Measurements from ENCODE around the gene TNFSF9.

DNA sequence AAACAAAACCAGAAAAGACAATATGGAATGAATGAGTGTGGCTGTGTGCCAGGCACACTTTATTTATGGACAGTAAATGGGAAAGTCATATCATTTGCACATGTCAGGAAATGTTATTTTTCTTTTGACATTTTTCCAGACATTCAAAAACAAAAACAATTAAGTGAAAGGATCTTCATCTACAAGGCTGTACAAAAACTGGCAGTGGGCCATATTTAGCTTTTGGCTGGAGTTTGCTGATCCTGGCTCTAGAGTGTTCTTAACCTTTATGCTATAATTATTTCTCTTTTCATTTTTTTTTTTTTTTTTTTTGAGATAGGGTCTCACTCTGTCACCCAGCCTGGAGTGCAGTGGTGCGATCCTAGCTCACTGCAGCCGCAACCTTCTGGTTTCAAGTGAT, 6.5 kb upstream of the TNFSF9 start:
- TF ChIP-seq, protein P1, sequence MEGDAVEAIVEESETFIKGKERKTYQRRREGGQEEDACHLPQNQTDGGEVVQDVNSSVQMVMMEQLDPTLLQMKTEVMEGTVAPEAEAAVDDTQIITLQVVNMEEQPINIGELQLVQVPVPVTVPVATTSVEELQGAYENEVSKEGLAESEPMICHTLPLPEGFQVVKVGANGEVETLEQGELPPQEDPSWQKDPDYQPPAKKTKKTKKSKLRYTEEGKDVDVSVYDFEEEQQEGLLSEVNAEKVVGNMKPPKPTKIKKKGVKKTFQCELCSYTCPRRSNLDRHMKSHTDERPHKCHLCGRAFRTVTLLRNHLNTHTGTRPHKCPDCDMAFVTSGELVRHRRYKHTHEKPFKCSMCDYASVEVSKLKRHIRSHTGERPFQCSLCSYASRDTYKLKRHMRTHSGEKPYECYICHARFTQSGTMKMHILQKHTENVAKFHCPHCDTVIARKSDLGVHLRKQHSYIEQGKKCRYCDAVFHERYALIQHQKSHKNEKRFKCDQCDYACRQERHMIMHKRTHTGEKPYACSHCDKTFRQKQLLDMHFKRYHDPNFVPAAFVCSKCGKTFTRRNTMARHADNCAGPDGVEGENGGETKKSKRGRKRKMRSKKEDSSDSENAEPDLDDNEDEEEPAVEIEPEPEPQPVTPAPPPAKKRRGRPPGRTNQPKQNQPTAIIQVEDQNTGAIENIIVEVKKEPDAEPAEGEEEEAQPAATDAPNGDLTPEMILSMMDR (IDR thresholded peaks at IDR 0.05) = no peak
- TF ChIP-seq POLR2A (IDR thresholded peaks at IDR 0.05) = no peak

Data from right lobe of liver (tissue), 4 donors.